Umbilical cord (tissue), 1 donor: Measurements from ENCODE around the gene NDUFB5. TPM values are rescaled to one million over a fixed set of nuclear protein-coding genes. Genes with fewer than 3 reads are reported as not detected.

ENCODE experiments used
- total RNA-seq: library from RNA; depleted of rRNA; stranded (reverse); fragments of >200 nt; gene quantifications from one replicate; pipeline ENCODE4 v1.2.3, GENCODE V29; 2014; ENCODE audit warnings: low replicate concordance; ENCODE audit not compliant: insufficient read depth

The NDUFB5 gene
- total RNA-seq, 1 donor from 2014 or later: 76.1 TPM

Other genes with a start within 250 kb of the NDUFB5 start
- 102 TPM for gene GNB4, start 153.3 kb upstream of the NDUFB5 start, total RNA-seq
- gene ACTL6A, start 41.9 kb upstream of the NDUFB5 start, total RNA-seq: 87.2 TPM
- gene MRPL47, start 156 bp upstream of the NDUFB5 start, total RNA-seq: 25.5 TPM
- gene USP13, start 48.2 kb downstream of the NDUFB5 start, total RNA-seq: 11.1 TPM